ENCODE measurements around the gene LIPA. TPM values are rescaled to one million over a fixed set of nuclear protein-coding genes. Genes with fewer than 3 reads are reported as not detected.

LIPA gene
- total RNA-seq, 1 donor: 46.7 TPM

GRCh38 chr10:89167915-89168314 is 83.7 kb downstream of the LIPA start:
- no peaks in the 10 kb centered on the region for H3K27me3 ChIP-seq (ENCODE audit: insufficient read depth, low read length)
- no peaks in the 10 kb centered on the region for H3K9me3 ChIP-seq (ENCODE audit: low read depth, low read length)
- TF ChIP-seq CTCF (IDR thresholded peaks at IDR 0.05; ENCODE audit: extremely low read depth, low read depth, low read length): no peak
- H3K27ac ChIP-seq (ENCODE audit: low read depth, low read length): no peak overlapping the region
- no peak for DNase-seq (ENCODE audit: insufficient read length, low spot score, missing footprints)
- H3K79me2 ChIP-seq (ENCODE audit: insufficient read depth, low read length): no peaks in the 10 kb centered on the region
- H3K4me1 ChIP-seq (ENCODE audit: insufficient read depth, low read length): peaks cover 30% of the 10 kb centered on the region
- H2AFZ ChIP-seq (ENCODE audit: low read length): no peak overlapping the region
- H3K4me3 ChIP-seq (ENCODE audit: insufficient read depth, low read length): no peak overlapping the region
- no peaks in the 10 kb centered on the region for H4K20me1 ChIP-seq (ENCODE audit: insufficient read depth, low read length)
- H3K36me3 ChIP-seq (ENCODE audit: insufficient read depth, low read length): no peaks in the 10 kb centered on the region
- no peak overlapping the region for H3K4me2 ChIP-seq (ENCODE audit: insufficient read depth, low read length)

- H3K79me2 ChIP-seq (ENCODE audit: insufficient read depth, low read length): no peaks in the 10 kb centered on the region
- no peak overlapping the region for H3K4me2 ChIP-seq (ENCODE audit: insufficient read depth, low read length)
- H3K4me3 ChIP-seq (ENCODE audit: insufficient read depth, low read length): no peak overlapping the region
- no peak overlapping the region for H2AFZ ChIP-seq (ENCODE audit: low read length)
- H3K4me1 ChIP-seq (ENCODE audit: insufficient read depth, low read length): peaks cover 13% of the 10 kb centered on the region
- H3K27ac ChIP-seq (ENCODE audit: low read depth, low read length): no peak overlapping the region
- H3K36me3 ChIP-seq (ENCODE audit: insufficient read depth, low read length): no peaks in the 10 kb centered on the region
- H4K20me1 ChIP-seq (ENCODE audit: insufficient read depth, low read length): no peaks in the 10 kb centered on the region
- no peaks in the 10 kb centered on the region for H3K9me3 ChIP-seq (ENCODE audit: low read depth, low read length)
- H3K27me3 ChIP-seq (ENCODE audit: insufficient read depth, low read length): no peaks in the 10 kb centered on the region
- DNase-seq (ENCODE audit: insufficient read length, low spot score, missing footprints): peak; percentile 58
- TF ChIP-seq CTCF (IDR thresholded peaks at IDR 0.05; ENCODE audit: extremely low read depth, low read depth, low read length): no peak
These were observed 85.7 kb downstream of the LIPA start for GRCh38 chr10:89165923-89166322.

- H3K27ac ChIP-seq (ENCODE audit: low read depth, low read length): no peak overlapping the region
- TF ChIP-seq CTCF (IDR thresholded peaks at IDR 0.05; ENCODE audit: extremely low read depth, low read depth, low read length): no peak
- no peaks in the 10 kb centered on the region for H3K79me2 ChIP-seq (ENCODE audit: insufficient read depth, low read length)
- H3K36me3 ChIP-seq (ENCODE audit: insufficient read depth, low read length): no peaks in the 10 kb centered on the region
- H3K9me3 ChIP-seq (ENCODE audit: low read depth, low read length): no peaks in the 10 kb centered on the region
- H3K4me3 ChIP-seq (ENCODE audit: insufficient read depth, low read length): no peak overlapping the region
- H3K27me3 ChIP-seq (ENCODE audit: insufficient read depth, low read length): no peaks in the 10 kb centered on the region
- H3K4me2 ChIP-seq (ENCODE audit: insufficient read depth, low read length): no peak overlapping the region
- no peaks in the 10 kb centered on the region for H4K20me1 ChIP-seq (ENCODE audit: insufficient read depth, low read length)
- peaks cover 19% of the 10 kb centered on the region for H3K4me1 ChIP-seq (ENCODE audit: insufficient read depth, low read length)
- H2AFZ ChIP-seq (ENCODE audit: low read length): no peak overlapping the region
- no peak for DNase-seq (ENCODE audit: insufficient read length, low spot score, missing footprints)
These were observed 86.7 kb downstream of the LIPA start for GRCh38 chr10:89164920-89165319.

GRCh38 chr10:89164080-89164479 is 87.5 kb downstream of the LIPA start:
- no peaks in the 10 kb centered on the region for H3K79me2 ChIP-seq (ENCODE audit: insufficient read depth, low read length)
- no peak overlapping the region for H3K27ac ChIP-seq (ENCODE audit: low read depth, low read length)
- peaks cover 26% of the 10 kb centered on the region for H3K4me1 ChIP-seq (ENCODE audit: insufficient read depth, low read length)
- no peak overlapping the region for H2AFZ ChIP-seq (ENCODE audit: low read length)
- no peak overlapping the region for H3K4me3 ChIP-seq (ENCODE audit: insufficient read depth, low read length)
- H3K4me2 ChIP-seq (ENCODE audit: insufficient read depth, low read length): peak overlapping the region; percentile 67
- DNase-seq (ENCODE audit: insufficient read length, low spot score, missing footprints): no peak
- no peaks in the 10 kb centered on the region for H3K36me3 ChIP-seq (ENCODE audit: insufficient read depth, low read length)
- TF ChIP-seq CTCF (IDR thresholded peaks at IDR 0.05; ENCODE audit: extremely low read depth, low read depth, low read length): no peak
- no peaks in the 10 kb centered on the region for H4K20me1 ChIP-seq (ENCODE audit: insufficient read depth, low read length)
- H3K9me3 ChIP-seq (ENCODE audit: low read depth, low read length): no peaks in the 10 kb centered on the region
- no peaks in the 10 kb centered on the region for H3K27me3 ChIP-seq (ENCODE audit: insufficient read depth, low read length)

Other genes starting within 250 kb of the LIPA start
- gene CH25H, start 44.5 kb downstream of the LIPA start, total RNA-seq: 5.8 and 13.0 TPM in 2 replicates
- gene IFIT2, start 50.3 kb upstream of the LIPA start, total RNA-seq: 7.7 and 9.0 TPM in 2 replicates
- gene IFIT3, start 76.2 kb upstream of the LIPA start, total RNA-seq: 33.9 and 43.8 TPM in 2 replicates
- gene IFIT1B, start 126.3 kb upstream of the LIPA start, total RNA-seq: not detected in 2 replicates
- 19.7 and 34.4 TPM in 2 replicates for gene IFIT1, start 140.8 kb upstream of the LIPA start, total RNA-seq
- gene IFIT5, start 162.8 kb upstream of the LIPA start, total RNA-seq: 30.4 and 39.1 TPM in 2 replicates

Data from osteoblast (primary cell).